GM20431 (cell line): ENCODE results near the gene GJA3.

ENCODE experiments used
- in situ Hi-C: fragments of 300-500 bp; cut with MseI, MboI; formaldehyde crosslinking; loops from one replicate; pipeline ENCODE4 v1.15.0; 2020; ENCODE audit warnings: low sequenced_read_pairs; ENCODE audit not compliant: unreplicated experiment

Gene GJA3

GRCh38 chr13:20132052-20132634, 28.7 kb downstream of the GJA3 start:
- in situ Hi-C loops, result no loop called here

GRCh38 chr13:20131057-20131832, 29.6 kb downstream of the GJA3 start:
- in situ Hi-C loops, result no loop called here

DNA sequence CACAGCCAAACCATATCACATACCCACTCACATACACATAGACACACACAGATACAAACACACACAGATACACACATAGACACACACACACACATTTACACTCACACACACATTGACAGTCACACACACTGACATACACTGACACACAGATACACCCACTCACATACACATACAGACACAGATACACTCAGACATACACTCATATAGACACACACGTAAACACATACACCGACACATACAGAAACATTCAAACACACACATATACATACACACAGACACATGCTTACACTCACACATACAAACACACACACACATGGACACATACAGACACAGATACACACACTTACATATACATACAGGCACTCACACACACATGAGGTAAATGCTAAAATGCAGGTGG, 30.2 kb downstream of the GJA3 start:
- in situ Hi-C loops, result no loop called here

GRCh38 chr13:20130012-20130411, 30.8 kb downstream of the GJA3 start:
- in situ Hi-C loops, result no loop called here

- in situ Hi-C loops, result no loop called here
Observed at GRCh38 chr13:20129076-20129475, 31.8 kb downstream of the GJA3 start.

- in situ Hi-C loops, result no loop called here
Observed at GRCh38 chr13:20128459-20128931, 32.4 kb downstream of the GJA3 start.

GRCh38 chr13:20127562-20128458, 33.0 kb downstream of the GJA3 start:
- in situ Hi-C loops, result no loop called here

- in situ Hi-C loops, result no loop called here
Observed at GRCh38 chr13:20127262-20127561, 33.6 kb downstream of the GJA3 start.

- in situ Hi-C loops, result no loop called here
Observed at GRCh38 chr13:20126541-20127261, 34.2 kb downstream of the GJA3 start.

DNA sequence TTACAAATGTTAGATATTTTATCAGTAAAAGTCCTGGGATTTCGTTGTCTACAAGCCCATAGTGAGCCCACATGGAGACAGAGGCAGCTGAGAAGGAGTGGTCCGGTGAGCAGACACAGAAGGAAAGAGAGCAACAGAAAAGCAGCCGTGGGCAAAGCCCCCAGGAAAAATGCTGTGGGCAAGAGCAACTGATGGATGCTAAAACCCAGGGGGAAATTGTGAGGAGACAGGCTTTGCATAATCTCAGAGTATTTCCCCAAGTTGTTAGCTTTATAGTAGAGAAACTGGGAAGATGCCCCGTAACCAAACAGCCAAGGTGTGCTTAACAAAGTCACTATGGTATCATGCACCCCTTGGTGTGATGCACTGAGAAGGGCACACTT, 35.1 kb downstream of the GJA3 start:
- in situ Hi-C loops, result no loop called here

GRCh38 chr13:20125129-20125782, 35.6 kb downstream of the GJA3 start:
- in situ Hi-C loops, result no loop called here

DNA sequence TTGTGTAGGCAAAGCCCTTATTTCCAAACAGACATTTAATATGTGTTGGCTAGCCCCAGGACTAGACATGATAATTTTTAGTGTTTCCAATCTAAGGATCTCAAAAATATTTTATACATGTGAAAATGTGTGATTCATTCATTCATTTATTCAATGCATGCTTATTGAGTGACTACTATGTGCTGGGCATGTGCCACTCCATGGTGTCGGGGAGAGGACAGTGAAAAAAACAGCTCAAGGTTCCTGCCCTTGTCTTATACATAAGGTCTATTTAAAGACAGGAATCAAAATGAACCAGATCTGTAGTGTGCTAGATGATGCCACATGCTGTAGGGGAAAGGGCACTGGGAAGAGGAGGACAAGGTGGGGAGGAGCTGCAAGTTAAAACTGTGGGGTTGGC, 36.5 kb downstream of the GJA3 start:
- in situ Hi-C loops, result no loop called here

- in situ Hi-C loops, result no loop called here
Observed at GRCh38 chr13:20121159-20121525, 39.7 kb downstream of the GJA3 start.

DNA sequence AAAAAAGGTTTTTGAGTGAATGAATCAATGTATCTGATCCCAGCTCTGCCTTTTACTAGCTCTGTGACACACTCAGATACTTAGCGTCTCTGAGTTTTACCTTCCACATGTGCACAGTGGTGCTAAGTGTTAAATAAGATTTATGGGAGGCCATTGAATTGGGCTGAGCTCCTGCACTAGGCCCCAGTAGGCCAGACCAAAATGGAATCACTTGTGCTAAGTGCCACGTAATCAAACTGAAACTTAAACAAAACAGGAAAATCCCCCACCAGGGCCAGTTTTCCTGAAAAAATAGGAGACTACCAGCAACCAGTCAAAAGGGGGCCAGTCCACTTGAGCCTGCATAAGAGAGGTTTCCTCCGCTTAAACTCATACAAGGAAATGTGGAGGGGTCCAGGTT, 40.9 kb downstream of the GJA3 start:
- in situ Hi-C loops, result no loop called here

DNA sequence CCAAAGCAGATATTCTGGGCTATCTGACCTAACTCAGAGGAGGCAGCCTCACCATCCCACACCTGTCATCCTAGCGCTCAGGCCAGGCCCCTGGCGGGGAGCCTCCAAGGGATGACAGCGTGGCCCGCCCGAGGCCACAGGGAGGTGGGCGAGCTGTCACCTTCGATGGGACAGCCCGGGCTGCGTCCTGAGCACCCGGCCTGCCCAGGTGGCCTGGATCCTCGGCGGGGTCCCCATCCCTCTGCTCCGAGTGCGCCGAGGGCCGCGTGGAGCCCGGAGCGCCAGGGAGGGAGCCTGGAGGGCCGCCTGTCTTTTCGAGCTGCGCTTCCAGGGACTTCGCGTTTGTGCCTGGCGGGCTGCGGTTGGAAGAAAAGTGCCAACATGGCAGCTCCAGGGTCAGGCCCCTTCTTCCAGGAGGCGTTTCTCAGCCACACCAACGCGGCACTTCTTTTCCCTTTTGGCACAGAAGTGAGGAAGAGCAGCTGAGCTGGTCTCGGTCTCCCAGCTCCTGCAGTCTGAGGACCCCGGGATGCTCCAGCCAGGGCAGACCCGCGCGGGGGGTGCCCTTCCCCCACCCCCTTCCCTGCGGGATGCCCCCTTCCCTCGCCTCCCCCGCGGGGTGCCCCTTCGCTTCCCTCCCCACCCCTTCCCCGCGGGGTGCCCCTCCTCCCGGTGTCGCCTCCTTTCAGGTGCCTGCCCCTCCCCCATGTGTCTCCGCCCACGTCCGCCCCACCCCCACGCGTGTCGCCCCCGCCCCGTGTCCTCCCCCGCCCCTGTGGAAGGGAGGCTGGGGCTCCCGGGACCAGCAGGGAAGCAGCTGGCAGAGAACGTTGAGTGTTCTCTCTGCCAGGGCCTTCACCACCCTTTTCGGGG, 42.3 kb downstream of the GJA3 start:
- in situ Hi-C loops, result no loop called here

- in situ Hi-C loops, result no loop called here
Observed at GRCh38 chr13:20116213-20116612, 44.6 kb downstream of the GJA3 start.

GRCh38 chr13:20114066-20114610, 46.7 kb downstream of the GJA3 start:
- in situ Hi-C loops, result no loop called here

GRCh38 chr13:20109037-20109436, 51.8 kb downstream of the GJA3 start:
- in situ Hi-C loops, result no loop called here

- in situ Hi-C loops, result no loop called here
Observed at GRCh38 chr13:20106742-20107141, 54.1 kb downstream of the GJA3 start.
